OCI-LY1 (cell line): Measurements from ENCODE around the gene MAPK11.

Experiments used
- H2AFZ ChIP-seq: fragments of 200-600 bp; sonication (generic), shearing (Covaris generic); 2 replicates; pipeline ENCODE4 v1.6.0; 2014; ENCODE audit warnings: antibody characterized with exemption, mild to moderate bottlenecking, low read length
- H3F3A ChIP-seq: fragments of 200-600 bp; sonication (generic), shearing (Covaris generic); 2 replicates; pipeline ENCODE4 v1.6.0; 2014; ENCODE audit warnings: mild to moderate bottlenecking, antibody characterized with exemption, low read length, moderate library complexity; ENCODE audit not compliant: insufficient read depth
- H3K27ac ChIP-seq: fragments of 200-600 bp; sonication (generic); 2 replicates; pipeline ENCODE4 v1.5.1; 2014; ENCODE audit warnings: low read length, mixed run types, mild to moderate bottlenecking, low read depth; ENCODE audit not compliant: poor library complexity, severe bottlenecking
- H3K27me3 ChIP-seq: fragments of 200-600 bp; sonication (generic); 2 replicates; pipeline ENCODE4 v1.6.0; 2014; ENCODE audit warnings: antibody characterized with exemption, mild to moderate bottlenecking, low read length, moderate library complexity; ENCODE audit not compliant: insufficient read depth
- H3K36me3 ChIP-seq: fragments of 200-600 bp; sonication (generic); 2 replicates; pipeline ENCODE4 v1.6.1; 2014; ENCODE audit warnings: mild to moderate bottlenecking, antibody characterized with exemption, low read length, moderate library complexity, mixed read lengths; ENCODE audit not compliant: insufficient read depth
- H3K4me1 ChIP-seq: fragments of 200-600 bp; sonication (generic); 2 replicates; pipeline ENCODE4 v1.5.1; 2014; ENCODE audit warnings: mild to moderate bottlenecking, low read length, moderate library complexity; ENCODE audit not compliant: insufficient read depth, severe bottlenecking
- H3K4me2 ChIP-seq: fragments of 200-600 bp; sonication (generic), shearing (Covaris generic); 2 replicates; pipeline ENCODE4 v1.6.1; 2014; ENCODE audit warnings: low read length
- H3K4me3 ChIP-seq: fragments of 200-600 bp; sonication (generic); 2 replicates; pipeline ENCODE4 v1.5.1; 2014; ENCODE audit warnings: low read length, low read depth, mild to moderate bottlenecking, mixed read lengths; ENCODE audit not compliant: poor library complexity, severe bottlenecking
- H3K79me2 ChIP-seq: fragments of 200-600 bp; shearing (Covaris generic); 2 replicates; pipeline ENCODE4 v1.6.1; 2016; ENCODE audit warnings: mixed run types, low read length, mixed read lengths; ENCODE audit not compliant: insufficient read depth
- H3K9ac ChIP-seq: fragments of 200-600 bp; sonication (generic), shearing (Covaris generic); 2 replicates; pipeline ENCODE4 v1.6.1; 2014; ENCODE audit warnings: mild to moderate bottlenecking, low read length, mixed read lengths
- H3K9me2 ChIP-seq: fragments of 200-600 bp; sonication (generic), shearing (Covaris generic); 2 replicates; pipeline ENCODE4 v1.6.1; 2014; ENCODE audit warnings: low read depth, mild to moderate bottlenecking, low read length, mixed read lengths
- H3K9me3 ChIP-seq: fragments of 200-600 bp; shearing (Covaris generic); 2 replicates; pipeline ENCODE4 v1.6.1; 2014; ENCODE audit warnings: low read length, mixed read lengths
- H4K20me1 ChIP-seq: fragments of 200-600 bp; sonication (generic), shearing (Covaris generic); 2 replicates; pipeline ENCODE4 v1.6.0; 2016; ENCODE audit warnings: mild to moderate bottlenecking, low read length; ENCODE audit not compliant: insufficient read depth
- EZH2 ChIP-seq: fragments of 200-600 bp; sonication (generic), shearing (Covaris generic); IDR thresholded peaks from 2 replicates; pipeline ENCODE4 v1.8.0; 2017; ENCODE audit warnings: borderline replicate concordance, mixed run types, mild to moderate bottlenecking, antibody characterized with exemption, low read length, moderate library complexity, mixed read lengths
- TF ChIP-seq, protein P1 (sequence below): fragments of 200-600 bp; sonication (generic), shearing (Covaris generic); IDR thresholded peaks from 2 replicates; pipeline ENCODE4 v1.5.1; 2017; ENCODE audit warnings: mild to moderate bottlenecking, antibody characterized with exemption, low read length, moderate library complexity, mixed read lengths

Gene MAPK11

DNA sequence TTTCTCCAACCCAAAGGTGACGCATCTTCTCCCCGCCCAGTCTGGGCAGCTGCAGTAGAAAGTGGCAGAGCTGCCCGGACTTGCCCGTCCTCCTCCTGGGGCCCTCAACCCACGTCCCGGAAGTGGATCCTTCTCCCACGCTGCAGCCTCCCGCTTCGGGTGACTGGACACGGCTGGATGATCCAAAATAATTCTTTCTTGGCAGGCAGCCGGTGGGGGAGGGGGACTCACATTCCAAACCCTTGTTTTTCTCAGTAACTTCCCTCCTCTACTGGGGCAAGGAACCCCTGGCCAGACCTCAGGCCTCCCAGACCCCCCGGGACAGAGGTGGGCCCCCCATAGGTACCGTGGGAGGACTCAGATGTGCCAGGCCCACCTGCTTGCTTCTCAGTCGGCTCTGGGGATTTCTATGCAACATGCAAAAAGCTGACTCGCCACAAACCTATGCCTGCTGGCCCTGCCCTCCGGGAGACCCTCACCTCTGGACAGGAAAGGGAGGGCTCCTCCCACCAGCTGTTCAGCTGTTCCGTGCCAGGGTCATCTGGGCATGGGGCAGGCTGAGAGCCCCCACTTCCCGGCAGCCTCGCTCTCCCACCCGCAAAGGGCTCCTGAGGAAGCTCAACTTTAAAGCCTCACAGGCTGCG is 35.9 kb upstream of the MAPK11 start:
- TF ChIP-seq, protein P1, sequence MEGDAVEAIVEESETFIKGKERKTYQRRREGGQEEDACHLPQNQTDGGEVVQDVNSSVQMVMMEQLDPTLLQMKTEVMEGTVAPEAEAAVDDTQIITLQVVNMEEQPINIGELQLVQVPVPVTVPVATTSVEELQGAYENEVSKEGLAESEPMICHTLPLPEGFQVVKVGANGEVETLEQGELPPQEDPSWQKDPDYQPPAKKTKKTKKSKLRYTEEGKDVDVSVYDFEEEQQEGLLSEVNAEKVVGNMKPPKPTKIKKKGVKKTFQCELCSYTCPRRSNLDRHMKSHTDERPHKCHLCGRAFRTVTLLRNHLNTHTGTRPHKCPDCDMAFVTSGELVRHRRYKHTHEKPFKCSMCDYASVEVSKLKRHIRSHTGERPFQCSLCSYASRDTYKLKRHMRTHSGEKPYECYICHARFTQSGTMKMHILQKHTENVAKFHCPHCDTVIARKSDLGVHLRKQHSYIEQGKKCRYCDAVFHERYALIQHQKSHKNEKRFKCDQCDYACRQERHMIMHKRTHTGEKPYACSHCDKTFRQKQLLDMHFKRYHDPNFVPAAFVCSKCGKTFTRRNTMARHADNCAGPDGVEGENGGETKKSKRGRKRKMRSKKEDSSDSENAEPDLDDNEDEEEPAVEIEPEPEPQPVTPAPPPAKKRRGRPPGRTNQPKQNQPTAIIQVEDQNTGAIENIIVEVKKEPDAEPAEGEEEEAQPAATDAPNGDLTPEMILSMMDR: no peak
- Histone ChIP-seq H3K4me1 (peaks cover 15% of the 10 kb centered on the region), H3K4me3 (no peak overlapping the region), H3K4me2 (no peak overlapping the region; the same call in 1 of the 2 replicates), H2AFZ (no peak overlapping the region), H3K9ac (no peak overlapping the region), H3K27ac (no peak overlapping the region), H3K79me2 (no peaks in the 10 kb centered on the region), H3K9me3 (no peaks in the 10 kb centered on the region), H3K27me3 (peaks cover 22% of the 10 kb centered on the region), H3F3A (no peaks in the 10 kb centered on the region), H4K20me1 (no peaks in the 10 kb centered on the region), H3K9me2 (no peaks in the 10 kb centered on the region), H3K36me3 (no peaks in the 10 kb centered on the region)

DNA sequence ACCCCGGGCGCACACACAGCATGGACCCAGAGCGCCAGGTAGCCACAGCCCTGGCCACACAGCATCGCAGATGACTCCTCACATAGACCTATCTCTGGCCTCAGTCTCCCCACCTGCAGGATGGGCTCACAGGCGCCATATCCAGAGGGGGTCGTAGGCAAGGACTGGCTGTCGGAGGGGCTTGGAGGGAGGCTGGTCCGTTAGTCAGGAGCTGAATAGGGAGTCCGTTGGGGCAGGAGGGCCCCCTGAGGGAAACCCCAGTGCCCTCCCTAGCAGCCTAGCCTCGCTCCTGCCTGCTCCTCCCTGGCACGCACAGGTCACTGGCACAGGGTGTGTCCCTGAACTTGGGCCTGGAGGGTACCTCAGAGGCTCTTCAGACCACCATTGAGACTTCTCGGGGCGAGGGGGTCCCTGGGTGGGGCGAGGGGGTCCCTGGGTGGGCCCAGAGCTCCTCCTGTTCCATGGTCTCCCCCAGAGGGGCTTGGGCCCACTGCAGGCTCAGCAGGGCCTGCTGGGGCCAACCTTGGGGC is 35.3 kb upstream of the MAPK11 start:
- no peak for TF ChIP-seq EZH2
- TF ChIP-seq, protein P1: no peak
- no peaks in the 10 kb centered on the region for H3K79me2 ChIP-seq
- no peaks in the 10 kb centered on the region for H3K9me2 ChIP-seq
- no peak overlapping the region for H3K9ac ChIP-seq
- no peak overlapping the region for H3K4me3 ChIP-seq
- H3F3A ChIP-seq: no peaks in the 10 kb centered on the region
- peaks cover 25% of the 10 kb centered on the region for H3K27me3 ChIP-seq
- no peak overlapping the region for H3K27ac ChIP-seq
- H2AFZ ChIP-seq: no peak overlapping the region
- H3K36me3 ChIP-seq: no peaks in the 10 kb centered on the region
- no peak overlapping the region for H3K4me2 ChIP-seq
- peaks cover 15% of the 10 kb centered on the region for H3K4me1 ChIP-seq
- H4K20me1 ChIP-seq: no peaks in the 10 kb centered on the region
- no peaks in the 10 kb centered on the region for H3K9me3 ChIP-seq

DNA sequence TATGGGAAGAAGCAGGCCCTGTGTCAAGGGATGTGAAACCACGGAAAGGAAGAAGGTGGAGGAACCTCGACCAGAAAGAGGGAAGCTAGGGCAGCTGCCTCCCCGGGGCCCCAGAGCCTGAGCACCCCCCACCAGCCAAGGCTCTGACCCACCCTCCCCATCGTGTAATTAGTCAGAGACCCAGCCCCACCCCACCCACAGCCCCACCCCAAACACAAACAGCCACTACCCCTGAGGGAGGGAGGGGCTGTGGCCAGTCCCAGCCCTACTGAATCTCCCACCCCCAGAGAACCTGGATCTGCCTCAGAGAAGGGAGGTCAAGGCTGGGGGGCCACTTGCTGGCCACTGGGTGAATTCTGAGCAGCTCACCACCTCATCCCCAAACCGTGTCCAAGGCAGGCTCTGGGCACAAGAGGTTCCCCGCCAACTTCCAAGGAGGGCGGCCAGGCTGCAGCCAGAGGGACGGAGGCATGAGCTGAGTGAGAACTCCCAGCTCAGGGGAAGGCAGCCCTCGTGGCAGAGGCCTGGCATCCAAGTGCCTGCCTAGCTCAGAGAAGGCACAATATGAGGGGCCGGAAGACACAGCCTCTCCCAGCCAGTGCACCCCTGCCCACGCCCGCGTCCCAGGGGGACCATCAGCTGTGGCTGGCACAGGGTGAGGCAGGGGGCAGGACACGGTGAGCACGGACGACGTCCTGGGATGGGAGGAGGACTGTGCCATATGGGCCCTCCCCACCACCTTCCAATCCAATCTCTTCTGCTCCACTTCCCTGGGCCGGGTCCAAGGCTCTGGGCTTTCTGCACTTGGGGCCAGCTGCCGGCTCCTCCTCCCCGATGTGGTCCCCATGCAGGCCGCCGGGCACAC is 34.6 kb upstream of the MAPK11 start:
- Histone ChIP-seq H2AFZ (no peak overlapping the region), H3F3A (no peaks in the 10 kb centered on the region), H3K9me2 (no peaks in the 10 kb centered on the region), H3K9ac (no peak overlapping the region), H3K4me2 (no peak overlapping the region), H3K36me3 (no peaks in the 10 kb centered on the region), H3K9me3 (no peaks in the 10 kb centered on the region), H3K4me3 (no peak overlapping the region), H3K27me3 (peaks cover 29% of the 10 kb centered on the region), H4K20me1 (no peaks in the 10 kb centered on the region), H3K79me2 (no peaks in the 10 kb centered on the region), H3K27ac (no peak overlapping the region), H3K4me1 (peaks cover 20% of the 10 kb centered on the region)
- TF ChIP-seq EZH2: no peak
- TF ChIP-seq, protein P1: no peak
